A673 (cell line): ENCODE data around the gene KLF8.

Source experiments
- CTCF ChIP-seq: fragments of 300-800, 200-600 bp; sonication (generic); conservative IDR thresholded peaks from 2 replicates; pipeline ENCODE4 v1.5.1; 2017; ENCODE audit warnings: low read depth, mild to moderate bottlenecking, antibody characterized with exemption, low read length, moderate library complexity, mixed read lengths
- EZH2 ChIP-seq: fragments of 200-600 bp; sonication (generic); IDR thresholded peaks from 2 replicates; pipeline ENCODE4 v1.6.1; 2017; ENCODE audit warnings: borderline replicate concordance, low read depth, mild to moderate bottlenecking, mixed read lengths, antibody characterized with exemption, low read length; ENCODE audit not compliant: poor library complexity, severe bottlenecking

- no peak for TF ChIP-seq CTCF
- no peak for TF ChIP-seq EZH2
Observed at GRCh38 chrX:56233682-56234081, 1.5 kb downstream of the KLF8 start.
